CD4-positive, alpha-beta memory T cell (primary cell): Measurements from ENCODE around the gene CAMK2A. TPM values are rescaled to one million over a fixed set of nuclear protein-coding genes. Genes with fewer than 3 reads are reported as not detected.

Experiments used
- CTCF ChIA-PET: fragments of 350-600 bp; sonication (Branson Sonifier 250); formaldehyde crosslinking; loops from one replicate; lab custom pipeline; 2021; ENCODE audit warnings: inconsistent platforms; ENCODE audit not compliant: partially characterized antibody; lab: Charles Lee
- POLR2A ChIA-PET: fragments of 350-600 bp; sonication (Branson Sonifier 250); formaldehyde crosslinking; loops from one replicate; lab custom pipeline; 2021; ENCODE audit not compliant: partially characterized antibody; lab: Charles Lee
- DNase-seq, 5 donors: peaks; one replicate each; pipeline versions ENCODE4 v3.0.0 to v3.0.0-alpha.2; 2020 to 2022; ENCODE audit warnings: mixed read lengths in 1 of 5
- H3K27ac ChIP-seq: one replicate; pipeline ENCODE4 v1.7.0; 2013; ENCODE audit warnings: low read depth, low read length
- H3K27me3 ChIP-seq: 2 replicates; pipeline ENCODE4 v1.7.0; 2013; ENCODE audit warnings: mild to moderate bottlenecking, low read length, moderate library complexity; ENCODE audit not compliant: insufficient read depth
- H3K36me3 ChIP-seq: 2 replicates; pipeline ENCODE4 v1.7.0; 2013; ENCODE audit warnings: mild to moderate bottlenecking, low read length, moderate library complexity; ENCODE audit not compliant: insufficient read depth
- H3K4me1 ChIP-seq: 2 replicates; pipeline ENCODE4 v1.7.0; 2013; ENCODE audit warnings: mild to moderate bottlenecking, low read length, moderate library complexity; ENCODE audit not compliant: insufficient read depth
- H3K4me3 ChIP-seq, 2 donors: one replicate each; pipeline ENCODE4 v1.7.0; 2013; ENCODE audit warnings: low read length in 2 of 2, mild to moderate bottlenecking in 1 of 2
- H3K9me3 ChIP-seq, 2 donors: one replicate each; pipeline ENCODE4 v1.7.0; 2013; ENCODE audit warnings: low read length in 2 of 2, control low read depth in 1 of 2; ENCODE audit not compliant: control insufficient read depth in 1 of 2
- H3K27ac Mint-ChIP-seq, 7 donors: one replicate each; pipeline ENCODE4 v1.8.0; 2020 to 2021; ENCODE audit warnings: mixed read lengths in 7 of 7, mild to moderate bottlenecking in 6 of 7, inconsistent platforms in 3 of 7, moderate library complexity in 3 of 7
- H3K27me3 Mint-ChIP-seq, 2 donors: one replicate each; pipeline ENCODE4 v1.8.0; 2020 to 2021; ENCODE audit warnings: mixed read lengths in 2 of 2
- H3K36me3 Mint-ChIP-seq, 2 donors: one replicate each; pipeline ENCODE4 v1.8.0; 2020 to 2021; ENCODE audit warnings: mixed read lengths in 2 of 2, inconsistent platforms in 1 of 2, mild to moderate bottlenecking in 1 of 2
- H3K4me1 Mint-ChIP-seq, 4 donors: one replicate each; pipeline ENCODE4 v1.8.0; 2020 to 2021; ENCODE audit warnings: mixed read lengths in 4 of 4, mild to moderate bottlenecking in 1 of 4
- H3K4me3 Mint-ChIP-seq, 8 donors: one replicate each; pipeline ENCODE4 v1.8.0; 2020 to 2021; ENCODE audit warnings: mixed read lengths in 8 of 8, mild to moderate bottlenecking in 7 of 8, moderate library complexity in 6 of 8, inconsistent platforms in 3 of 8
- H3K9me3 Mint-ChIP-seq, 8 donors: one replicate each; pipeline ENCODE4 v1.8.0; 2020 to 2021; ENCODE audit warnings: mixed read lengths in 8 of 8, mild to moderate bottlenecking in 5 of 8, inconsistent platforms in 3 of 8, moderate library complexity in 1 of 8
- intact Hi-C: fragments of 100-400 bp; cut with micrococcal nuclease; formaldehyde crosslinking; loops from one replicate; pipeline ENCODE4 v1.15.1; 2023
- polyA plus RNA-seq, 2 donors: library from polyadenylated mRNA; unstranded; fragments of 300-500 nt; fragmentation: Illumina TruSeq; gene quantifications; one replicate each; pipeline ENCODE4 v1.2.3, GENCODE V29; 2021
- total RNA-seq, 2 experiments: library from RNA; stranded (reverse); gene quantifications; one replicate each; pipeline ENCODE4 v1.2.3, GENCODE V29; 2021

The CAMK2A gene
- total and polyA plus RNA-seq, 4 experiments from 2014 or later, result not detected

DNA sequence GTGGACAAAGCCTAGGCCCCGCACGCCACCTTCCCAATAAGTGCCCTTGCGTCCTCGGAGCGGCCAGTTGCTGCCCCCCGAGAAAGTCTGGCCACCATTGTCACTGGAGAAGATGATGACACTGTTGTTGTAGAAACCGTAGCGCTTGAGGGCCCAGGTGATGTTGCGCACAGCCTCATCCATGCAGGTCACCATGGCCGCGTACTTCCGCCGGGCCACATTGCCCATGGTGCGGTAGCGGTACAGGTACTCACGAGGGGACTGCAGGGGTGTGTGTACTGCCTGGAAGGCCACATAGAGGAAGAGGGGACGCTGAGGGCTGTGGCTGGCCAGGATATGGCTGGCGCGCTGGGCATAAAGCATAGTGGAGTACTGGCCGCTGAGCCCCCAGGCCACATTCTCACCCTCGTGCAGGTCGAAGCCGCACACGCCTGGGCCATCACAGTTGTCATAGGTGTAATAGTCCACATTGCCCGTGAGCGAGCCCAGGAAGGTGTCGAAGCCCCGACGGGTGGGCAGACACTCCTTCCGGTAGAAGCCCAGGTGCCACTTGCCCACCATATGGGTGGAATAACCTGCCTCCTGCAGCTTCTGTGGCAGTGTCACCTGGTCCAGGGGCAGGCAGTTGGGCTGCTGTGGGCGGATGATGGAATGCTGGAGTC lies 8.5 kb upstream of the CAMK2A start:
- Mint-ChIP-seq H3K4me3 (no peak overlapping the region), H3K9me3 (peaks cover 0 to 1% (median 0%) of the 10 kb centered on the region in 8 donors), H3K4me1 (peaks cover 0 to 6% (median 3%) of the 10 kb centered on the region in 4 donors), H3K36me3 (no peaks in the 10 kb centered on the region), H3K27me3 (peaks cover 8 to 24% of the 10 kb centered on the region in 2 donors), H3K27ac (no peak overlapping the region)
- ChIA-PET POLR2A (no interaction called here), CTCF (interaction anchor here (1.1 kb wide), 1 partner anchor 10 kb away, joined by 3 read pairs; no protein-coding TSS in a partner anchor)
- DNase-seq, result no peak
- H3K4me1 ChIP-seq, result no peaks in the 10 kb centered on the region
- H3K9me3 ChIP-seq, result no peaks in the 10 kb centered on the region
- intact Hi-C loops, result no loop called here
- H3K27me3 ChIP-seq, result peaks cover 11% of the 10 kb centered on the region
- H3K27ac ChIP-seq, result no peak overlapping the region
- no peaks in the 10 kb centered on the region for H3K36me3 ChIP-seq
- H3K4me3 ChIP-seq, result no peak overlapping the region

DNA sequence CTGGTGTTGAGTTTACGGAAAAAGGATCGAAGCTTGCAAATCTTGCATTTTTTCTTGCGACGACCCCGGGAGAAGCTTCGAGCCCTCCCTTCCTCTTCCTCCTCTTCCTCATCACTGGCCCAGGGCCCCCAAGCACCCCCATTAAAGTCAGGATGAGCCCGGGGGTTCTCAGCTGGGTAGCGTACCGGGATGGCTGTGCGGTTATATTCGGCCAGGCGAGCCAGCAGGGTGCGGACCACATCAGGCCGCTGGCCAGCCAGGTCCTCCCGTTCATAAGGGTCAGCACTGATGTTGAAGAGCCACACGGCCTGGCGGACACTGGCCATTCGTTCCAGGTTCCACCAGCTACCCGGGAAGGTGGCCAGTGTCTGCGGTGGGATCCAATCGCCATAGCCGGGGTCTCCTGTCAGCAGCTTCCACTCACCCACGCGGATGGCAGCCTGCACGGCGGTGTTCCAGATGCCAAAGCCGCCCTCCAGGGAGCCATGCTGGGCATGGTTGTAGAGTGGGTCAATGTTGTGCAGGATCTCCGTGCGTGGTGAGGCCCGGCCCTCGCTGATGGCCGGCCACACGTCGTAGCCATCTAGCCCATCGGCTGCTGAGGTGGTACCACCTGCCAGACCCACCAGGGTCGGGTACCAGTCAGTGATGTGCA lies 7.8 kb upstream of the CAMK2A start:
- Histone ChIP-seq H3K9me3 (no peaks in the 10 kb centered on the region), H3K27ac (no peak overlapping the region), H3K4me1 (no peaks in the 10 kb centered on the region), H3K27me3 (peaks cover 11% of the 10 kb centered on the region), H3K36me3 (no peaks in the 10 kb centered on the region), H3K4me3 (no peak overlapping the region)
- H3K9me3 Mint-ChIP-seq, result peaks cover 0 to 1% (median 0%) of the 10 kb centered on the region in 8 donors
- ChIA-PET POLR2A (no interaction called here), CTCF (no interaction called here)
- intact Hi-C loops, result no loop called here
- peaks cover 0 to 6% (median 3%) of the 10 kb centered on the region in 4 donors for H3K4me1 Mint-ChIP-seq
- no peak overlapping the region for H3K4me3 Mint-ChIP-seq
- H3K36me3 Mint-ChIP-seq, result no peaks in the 10 kb centered on the region
- H3K27ac Mint-ChIP-seq, result no peak overlapping the region
- peaks cover 10 to 22% of the 10 kb centered on the region in 2 donors for H3K27me3 Mint-ChIP-seq
- DNase-seq, result no peak

DNA sequence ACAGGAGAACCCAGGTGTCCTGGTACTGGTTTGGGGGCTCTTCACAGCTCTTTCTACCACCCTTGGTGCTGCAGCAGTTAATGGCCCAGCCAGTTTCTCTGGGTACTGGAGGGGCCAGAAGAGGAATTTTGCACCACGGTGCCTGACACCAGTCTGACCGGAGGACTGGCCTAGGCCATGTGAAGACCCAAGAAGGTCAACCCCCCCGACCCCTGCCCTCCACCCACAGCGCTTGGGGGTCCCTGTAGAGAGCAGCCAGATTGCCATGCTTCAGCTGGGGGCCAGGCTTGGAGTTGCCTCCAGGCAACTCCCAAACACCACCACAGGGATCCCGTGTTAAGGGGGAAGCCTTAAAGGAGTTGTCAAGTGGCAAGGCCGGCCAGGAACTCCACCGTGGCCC lies 6.9 kb upstream of the CAMK2A start:
- peaks cover 7% of the 10 kb centered on the region for H3K27me3 ChIP-seq
- no peaks in the 10 kb centered on the region for H3K36me3 ChIP-seq
- no peak overlapping the region for H3K27ac ChIP-seq
- H3K4me3 ChIP-seq, result no peak overlapping the region
- H3K4me1 ChIP-seq, result no peaks in the 10 kb centered on the region
- POLR2A ChIA-PET, result no interaction called here
- peaks cover 0 to 1% (median under 1%) of the 10 kb centered on the region in 4 donors for H3K4me1 Mint-ChIP-seq
- CTCF ChIA-PET, result no interaction called here
- peaks cover 0 to 1% (median 0%) of the 10 kb centered on the region in 8 donors for H3K9me3 Mint-ChIP-seq
- no peak overlapping the region for H3K27ac Mint-ChIP-seq
- H3K9me3 ChIP-seq, result no peaks in the 10 kb centered on the region
- no peak for DNase-seq
- no peaks in the 10 kb centered on the region for H3K36me3 Mint-ChIP-seq
- H3K27me3 Mint-ChIP-seq, result peaks cover 7 to 19% of the 10 kb centered on the region in 2 donors
- H3K4me3 Mint-ChIP-seq, result no peak overlapping the region
- intact Hi-C loops, result no loop called here

DNA sequence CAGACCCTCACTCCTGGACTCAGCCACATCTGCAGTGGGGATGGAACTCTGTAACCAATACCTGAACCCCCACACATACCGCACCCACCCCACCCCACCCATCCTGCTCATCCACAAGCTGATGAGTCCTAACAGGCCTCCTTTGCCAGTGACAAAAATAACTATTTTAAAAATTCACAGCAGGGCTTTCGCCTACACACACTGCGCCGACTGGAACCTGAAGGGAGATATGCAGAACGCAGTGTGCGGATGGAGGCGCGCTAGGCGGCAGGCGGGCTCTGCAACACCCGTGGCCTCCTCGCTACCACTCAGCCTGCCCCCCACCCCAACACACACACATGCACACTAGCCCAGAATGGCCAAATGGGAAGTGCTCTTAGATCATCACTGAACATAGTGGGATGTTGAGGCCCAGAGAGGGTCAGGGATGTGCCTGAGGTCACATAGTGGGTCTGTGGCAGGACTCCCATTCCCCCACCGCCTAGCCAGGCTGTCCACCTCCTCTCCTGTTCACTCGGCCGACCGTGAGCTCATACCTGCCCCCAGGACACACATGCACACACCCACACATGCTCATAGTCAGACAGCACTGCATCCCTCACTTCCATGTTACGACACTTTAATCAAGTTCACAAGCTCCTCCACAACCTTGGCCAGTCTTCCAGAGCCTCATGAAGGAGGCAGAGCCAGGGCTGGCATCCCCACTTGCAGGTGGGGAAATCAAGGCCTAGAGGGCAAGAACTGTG lies 6.3 kb upstream of the CAMK2A start:
- H3K27me3 ChIP-seq, result peaks cover 1% of the 10 kb centered on the region
- Mint-ChIP-seq H3K4me3 (no peak overlapping the region), H3K27me3 (peaks cover 5 to 13% of the 10 kb centered on the region in 2 donors), H3K9me3 (peaks cover 0 to 1% (median 0%) of the 10 kb centered on the region in 8 donors), H3K27ac (no peak overlapping the region), H3K4me1 (no peaks in the 10 kb centered on the region), H3K36me3 (no peaks in the 10 kb centered on the region)
- intact Hi-C loops, result no loop called here
- no peaks in the 10 kb centered on the region for H3K9me3 ChIP-seq
- ChIA-PET POLR2A (no interaction called here), CTCF (no interaction called here)
- H3K36me3 ChIP-seq, result no peaks in the 10 kb centered on the region
- DNase-seq, result no peak
- no peaks in the 10 kb centered on the region for H3K4me1 ChIP-seq
- H3K4me3 ChIP-seq, result no peak overlapping the region
- no peak overlapping the region for H3K27ac ChIP-seq

DNA sequence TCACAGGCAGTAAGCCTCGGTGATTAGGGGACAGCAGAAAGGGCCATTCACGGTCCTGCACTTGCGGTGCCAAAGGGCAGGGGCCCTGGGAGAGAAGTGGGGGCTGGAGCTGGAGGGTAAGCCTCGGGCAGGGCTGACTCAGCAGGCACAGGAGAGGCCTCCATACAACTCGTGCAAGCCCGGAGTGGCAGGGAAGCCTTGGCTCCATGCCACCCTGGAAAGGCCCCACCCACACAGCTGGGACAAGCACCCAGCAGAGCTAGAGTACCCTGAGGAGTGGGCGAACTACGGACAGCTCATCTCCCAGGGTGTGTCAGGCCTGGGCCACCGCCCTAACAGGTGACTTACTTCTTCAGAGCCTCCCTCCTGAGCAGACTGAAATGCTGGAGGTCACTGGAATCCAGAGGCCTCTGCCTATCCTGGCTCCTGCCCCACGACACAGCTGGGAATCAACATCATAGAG lies 5.6 kb upstream of the CAMK2A start:
- Histone ChIP-seq H3K27me3 (no peaks in the 10 kb centered on the region), H3K4me3 (no peak overlapping the region), H3K27ac (no peak overlapping the region), H3K36me3 (no peaks in the 10 kb centered on the region), H3K4me1 (no peaks in the 10 kb centered on the region), H3K9me3 (no peaks in the 10 kb centered on the region)
- peaks cover 0 to 1% (median 0%) of the 10 kb centered on the region in 8 donors for H3K9me3 Mint-ChIP-seq
- peaks cover 5 to 8% of the 10 kb centered on the region in 2 donors for H3K27me3 Mint-ChIP-seq
- H3K4me1 Mint-ChIP-seq, result no peaks in the 10 kb centered on the region
- ChIA-PET POLR2A (no interaction called here), CTCF (no interaction called here)
- DNase-seq, result no peak
- intact Hi-C loops, result no loop called here
- H3K4me3 Mint-ChIP-seq, result no peak overlapping the region
- H3K27ac Mint-ChIP-seq, result no peak overlapping the region
- H3K36me3 Mint-ChIP-seq, result no peaks in the 10 kb centered on the region

DNA sequence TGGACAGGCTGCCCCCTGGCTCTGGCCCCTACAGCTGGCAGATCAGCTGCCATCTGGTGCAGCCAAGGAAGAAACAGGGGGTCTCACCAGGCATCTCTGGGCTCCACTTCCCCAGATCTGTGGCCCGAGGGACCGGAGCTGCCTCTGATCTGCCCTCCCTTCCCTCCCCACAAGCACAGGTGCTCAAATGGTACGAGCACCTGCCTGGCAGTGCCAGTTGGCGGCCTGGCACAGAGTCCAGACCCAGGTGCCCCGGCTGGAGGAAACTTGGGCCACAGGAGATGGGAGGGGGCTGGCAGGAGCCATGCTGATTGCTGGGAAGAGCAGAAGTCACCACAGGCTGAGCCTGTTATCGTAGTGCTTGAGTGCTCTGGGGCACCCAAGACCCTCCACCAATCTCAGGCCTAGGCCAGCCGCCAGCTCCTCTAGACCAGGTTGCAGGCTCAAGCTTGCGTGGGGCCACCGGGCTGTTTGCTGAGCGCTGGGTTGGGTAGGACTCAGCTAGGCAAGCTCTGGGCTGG lies 5.0 kb upstream of the CAMK2A start:
- intact Hi-C loops, result no loop called here
- Histone ChIP-seq H3K4me1 (no peaks in the 10 kb centered on the region), H3K27me3 (no peaks in the 10 kb centered on the region), H3K27ac (no peak overlapping the region), H3K9me3 (no peaks in the 10 kb centered on the region), H3K4me3 (no peak overlapping the region), H3K36me3 (no peaks in the 10 kb centered on the region)
- H3K27ac Mint-ChIP-seq, result no peak overlapping the region
- no peak overlapping the region for H3K4me3 Mint-ChIP-seq
- H3K4me1 Mint-ChIP-seq, result no peaks in the 10 kb centered on the region
- ChIA-PET CTCF (no interaction called here), POLR2A (no interaction called here)
- peaks cover 4% of the 10 kb centered on the region in 2 donors for H3K27me3 Mint-ChIP-seq
- no peak for DNase-seq
- peaks cover 0 to 1% (median 0%) of the 10 kb centered on the region in 8 donors for H3K9me3 Mint-ChIP-seq
- H3K36me3 Mint-ChIP-seq, result no peaks in the 10 kb centered on the region
